CD4-positive, CD25-positive, alpha-beta regulatory T cell (primary cell): ENCODE measurements around the gene EDC4. TPM values are rescaled to one million over a fixed set of nuclear protein-coding genes. Genes with fewer than 3 reads are reported as not detected.
A peak's percentile ranks its signal among the peaks of the same experiment; 100 is the strongest.

Experiments
- ATAC-seq, 2 donors: fragments of 150-1000 bp; cut with Tn5 transposase; one replicate each; pipeline ENCODE4 v1.10.0; 2021; ENCODE audit warnings: low read depth in 2 of 2, moderate number of reproducible peaks in 2 of 2, moderate library complexity in 1 of 2
- DNase-seq, 3 donors: peaks; one replicate each; pipeline versions ENCODE4 v3.0.0 to v3.0.0-alpha.2; 2012 to 2022; ENCODE audit warnings: mixed read lengths in 1 of 3
- H3K27ac ChIP-seq: one replicate; pipeline ENCODE4 v1.7.0; 2013; ENCODE audit warnings: mild to moderate bottlenecking, low read length; ENCODE audit not compliant: insufficient read depth, poor library complexity, severe bottlenecking
- H3K27me3 ChIP-seq: one replicate; pipeline ENCODE4 v1.7.0; 2013; ENCODE audit warnings: low read length; ENCODE audit not compliant: control insufficient read depth, insufficient read depth
- H3K36me3 ChIP-seq: one replicate; pipeline ENCODE4 v1.7.0; 2013; ENCODE audit warnings: mild to moderate bottlenecking, low read length, moderate library complexity; ENCODE audit not compliant: control insufficient read depth, insufficient read depth
- H3K4me1 ChIP-seq: 2 replicates; pipeline ENCODE4 v1.7.0; 2013; ENCODE audit warnings: mild to moderate bottlenecking, low read length; ENCODE audit not compliant: insufficient read depth, control insufficient read depth, poor library complexity, severe bottlenecking
- H3K4me3 ChIP-seq: one replicate; pipeline ENCODE4 v1.7.0; 2013; ENCODE audit warnings: low read depth, mild to moderate bottlenecking, low read length, moderate library complexity
- H3K9me3 ChIP-seq, 2 experiments: 1 replicate in 1 of 2; 2 replicates in 1 of 2; pipeline ENCODE4 v1.7.0; 2013; ENCODE audit warnings: low read length in 2 of 2, mild to moderate bottlenecking in 1 of 2, moderate library complexity in 1 of 2; ENCODE audit not compliant: control insufficient read depth in 2 of 2
- H3K27ac Mint-ChIP-seq, 3 donors: one replicate each; pipeline ENCODE4 v1.8.0; 2020 to 2022; ENCODE audit warnings: mild to moderate bottlenecking in 3 of 3, mixed read lengths in 3 of 3, moderate library complexity in 2 of 3
- H3K27me3 Mint-ChIP-seq: one replicate; pipeline ENCODE4 v1.8.0; 2022; ENCODE audit warnings: mild to moderate bottlenecking, mixed read lengths
- H3K36me3 Mint-ChIP-seq: one replicate; pipeline ENCODE4 v1.8.0; 2020; ENCODE audit warnings: mixed read lengths
- H3K4me1 Mint-ChIP-seq, 4 donors: one replicate each; pipeline ENCODE4 v1.8.0; 2020 to 2022; ENCODE audit warnings: mixed read lengths in 4 of 4, mild to moderate bottlenecking in 1 of 4
- H3K4me3 Mint-ChIP-seq, 4 donors: one replicate each; pipeline ENCODE4 v1.8.0; 2020 to 2022; ENCODE audit warnings: mild to moderate bottlenecking in 4 of 4, mixed read lengths in 4 of 4, moderate library complexity in 3 of 4
- H3K9me3 Mint-ChIP-seq, 7 donors: one replicate each; pipeline ENCODE4 v1.8.0; 2020 to 2022; ENCODE audit warnings: mixed read lengths in 7 of 7, mild to moderate bottlenecking in 3 of 7, moderate library complexity in 2 of 7
- polyA plus RNA-seq, 4 donors: library from polyadenylated mRNA; unstranded; fragments of 300-500 nt; fragmentation: Illumina TruSeq; gene quantifications; one replicate each; pipeline ENCODE4 v1.2.3, GENCODE V29; 2021
- total RNA-seq: library from RNA; stranded (reverse); gene quantifications from one replicate; pipeline ENCODE4 v1.2.3, GENCODE V29; 2022

EDC4 gene
- total and polyA plus RNA-seq, 5 donors from 2014 or later, result 24.7 to 103 (median 37.9) TPM

GRCh38 chr16:67926181-67926750 is 53.4 kb downstream of the EDC4 start:
- Histone ChIP-seq H3K9me3 (no peaks in the 10 kb centered on the region), H3K36me3 (peaks cover 19% of the 10 kb centered on the region), H3K4me3 (no peak overlapping the region), H3K27me3 (no peaks in the 10 kb centered on the region), H3K27ac (no peak overlapping the region), H3K4me1 (peaks cover 6% of the 10 kb centered on the region)
- ATAC-seq (no peak), DNase-seq (no peak)
- Mint-ChIP-seq H3K36me3 (no peaks in the 10 kb centered on the region), H3K4me3 (no peak overlapping the region), H3K27ac (no peak overlapping the region), H3K4me1 (peaks cover 0 to 17% (median 2%) of the 10 kb centered on the region in 4 donors), H3K9me3 (peaks cover 0 to 1% (median 0%) of the 10 kb centered on the region in 7 donors), H3K27me3 (no peaks in the 10 kb centered on the region)

- H3K36me3 Mint-ChIP-seq, result no peaks in the 10 kb centered on the region
- DNase-seq (no peak), ATAC-seq (no peak)
- no peaks in the 10 kb centered on the region for H3K27me3 Mint-ChIP-seq
- no peak overlapping the region for H3K4me3 Mint-ChIP-seq
- H3K4me3 ChIP-seq, result no peak overlapping the region
- H3K27me3 ChIP-seq, result no peaks in the 10 kb centered on the region
- peaks cover 0 to 1% (median 0%) of the 10 kb centered on the region in 7 donors for H3K9me3 Mint-ChIP-seq
- peaks cover 0 to 11% (median 2%) of the 10 kb centered on the region in 4 donors for H3K4me1 Mint-ChIP-seq
- no peaks in the 10 kb centered on the region for H3K9me3 ChIP-seq
- peaks cover 6% of the 10 kb centered on the region for H3K4me1 ChIP-seq
- H3K27ac ChIP-seq, result no peak overlapping the region
- H3K36me3 ChIP-seq, result peaks cover 24% of the 10 kb centered on the region
- no peak overlapping the region for H3K27ac Mint-ChIP-seq
These were observed 54.5 kb downstream of the EDC4 start for GRCh38 chr16:67927131-67927941.

GRCh38 chr16:67928147-67928546 is 55.3 kb downstream of the EDC4 start:
- Mint-ChIP-seq H3K27me3 (no peaks in the 10 kb centered on the region), H3K36me3 (no peaks in the 10 kb centered on the region), H3K4me3 (no peak overlapping the region), H3K4me1 (peaks cover 0 to 11% (median 2%) of the 10 kb centered on the region in 4 donors), H3K27ac (peak overlapping the region in 1 of 3 donors; percentile 31), H3K9me3 (peaks cover 0 to 1% (median 0%) of the 10 kb centered on the region in 7 donors)
- H3K4me1 ChIP-seq, result peaks cover 6% of the 10 kb centered on the region
- no peak overlapping the region for H3K4me3 ChIP-seq
- H3K36me3 ChIP-seq, result peaks cover 25% of the 10 kb centered on the region
- H3K27me3 ChIP-seq, result no peaks in the 10 kb centered on the region
- DNase-seq (no peak), ATAC-seq (no peak)
- H3K9me3 ChIP-seq, result no peaks in the 10 kb centered on the region
- no peak overlapping the region for H3K27ac ChIP-seq

- H3K4me3 Mint-ChIP-seq, result no peak overlapping the region
- peaks cover 26% of the 10 kb centered on the region for H3K36me3 ChIP-seq
- peaks cover 0 to 14% (median 3%) of the 10 kb centered on the region in 4 donors for H3K4me1 Mint-ChIP-seq
- H3K27ac ChIP-seq, result no peak overlapping the region
- H3K4me3 ChIP-seq, result no peak overlapping the region
- DNase-seq (peak; percentile 61 to 78 (median 77)), ATAC-seq (peak; percentile 73 to 78)
- no peaks in the 10 kb centered on the region for H3K27me3 Mint-ChIP-seq
- H3K9me3 ChIP-seq, result no peaks in the 10 kb centered on the region
- H3K36me3 Mint-ChIP-seq, result no peaks in the 10 kb centered on the region
- H3K9me3 Mint-ChIP-seq, result peaks cover 0 to 1% (median 0%) of the 10 kb centered on the region in 7 donors
- peak overlapping the region in 2 of 3 donors; percentile 31 to 38 for H3K27ac Mint-ChIP-seq
- no peaks in the 10 kb centered on the region for H3K27me3 ChIP-seq
- peaks cover 6% of the 10 kb centered on the region for H3K4me1 ChIP-seq
These were observed 55.9 kb downstream of the EDC4 start for GRCh38 chr16:67928561-67929364.

- Histone ChIP-seq H3K4me3 (no peak overlapping the region), H3K4me1 (peaks cover 13% of the 10 kb centered on the region), H3K36me3 (peaks cover 41% of the 10 kb centered on the region), H3K27ac (no peak overlapping the region), H3K9me3 (no peaks in the 10 kb centered on the region), H3K27me3 (no peaks in the 10 kb centered on the region)
- DNase-seq (no peak), ATAC-seq (no peak)
- no peak overlapping the region for H3K27ac Mint-ChIP-seq
- H3K4me3 Mint-ChIP-seq, result no peak overlapping the region
- peaks cover 0 to 26% (median 11%) of the 10 kb centered on the region in 4 donors for H3K4me1 Mint-ChIP-seq
- H3K27me3 Mint-ChIP-seq, result no peaks in the 10 kb centered on the region
- H3K36me3 Mint-ChIP-seq, result peaks cover under 1% of the 10 kb centered on the region
- H3K9me3 Mint-ChIP-seq, result peaks cover 0 to 1% (median 0%) of the 10 kb centered on the region in 7 donors
These were observed 57.3 kb downstream of the EDC4 start for GRCh38 chr16:67930191-67930590.

- Mint-ChIP-seq H3K4me3 (no peak overlapping the region), H3K27me3 (no peaks in the 10 kb centered on the region), H3K4me1 (peaks cover 0 to 32% (median 15%) of the 10 kb centered on the region in 4 donors), H3K36me3 (peaks cover 6% of the 10 kb centered on the region), H3K9me3 (peaks cover 0 to 1% (median 0%) of the 10 kb centered on the region in 7 donors), H3K27ac (no peak overlapping the region)
- Histone ChIP-seq H3K27me3 (no peaks in the 10 kb centered on the region), H3K36me3 (peaks cover 43% of the 10 kb centered on the region), H3K9me3 (no peaks in the 10 kb centered on the region), H3K4me1 (peaks cover 15% of the 10 kb centered on the region), H3K4me3 (no peak overlapping the region), H3K27ac (no peak overlapping the region)
- DNase-seq (no peak), ATAC-seq (no peak)
These were observed 57.9 kb downstream of the EDC4 start for GRCh38 chr16:67930678-67931211.
